Measurements from ENCODE around the gene CHCHD5.

Gene CHCHD5

GRCh38 chr2:112623913-112624777 lies 39.7 kb downstream of the CHCHD5 start:
- no peak for DNase-seq (ENCODE audit: low read depth, low spot score)

DNA sequence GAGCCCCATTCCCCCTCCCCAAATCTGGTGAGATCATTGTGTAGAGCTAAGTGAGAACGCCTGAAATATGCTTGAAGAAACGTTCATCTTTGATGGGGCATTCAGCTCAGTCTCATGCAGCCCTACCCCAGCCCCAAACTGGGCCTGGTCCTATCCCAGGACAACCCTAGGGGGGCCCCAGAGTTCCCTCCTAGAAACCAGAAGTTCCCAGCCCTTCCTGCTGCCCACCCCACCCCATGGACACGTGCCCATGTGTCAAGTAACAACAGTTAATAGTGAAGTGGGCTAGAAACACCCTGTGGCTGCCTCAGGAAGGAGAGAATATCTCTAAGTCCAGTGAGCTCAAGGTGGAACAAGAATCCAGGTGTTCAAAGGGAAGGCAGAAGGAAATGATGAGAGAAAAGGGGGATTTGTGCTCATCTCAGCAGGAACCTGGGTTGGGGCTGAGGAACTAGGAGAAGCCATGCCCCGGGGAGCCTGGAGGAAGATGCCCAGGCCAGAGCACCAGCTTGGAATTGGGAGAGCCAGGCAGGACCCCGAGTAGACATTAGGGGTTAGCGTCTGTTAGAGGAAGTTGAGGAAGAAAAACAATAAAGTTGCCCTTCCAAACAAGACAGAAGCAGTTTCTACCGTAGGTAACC lies 41.2 kb downstream of the CHCHD5 start:
- DNase-seq (ENCODE audit: low read depth, low spot score), result no peak

DNA sequence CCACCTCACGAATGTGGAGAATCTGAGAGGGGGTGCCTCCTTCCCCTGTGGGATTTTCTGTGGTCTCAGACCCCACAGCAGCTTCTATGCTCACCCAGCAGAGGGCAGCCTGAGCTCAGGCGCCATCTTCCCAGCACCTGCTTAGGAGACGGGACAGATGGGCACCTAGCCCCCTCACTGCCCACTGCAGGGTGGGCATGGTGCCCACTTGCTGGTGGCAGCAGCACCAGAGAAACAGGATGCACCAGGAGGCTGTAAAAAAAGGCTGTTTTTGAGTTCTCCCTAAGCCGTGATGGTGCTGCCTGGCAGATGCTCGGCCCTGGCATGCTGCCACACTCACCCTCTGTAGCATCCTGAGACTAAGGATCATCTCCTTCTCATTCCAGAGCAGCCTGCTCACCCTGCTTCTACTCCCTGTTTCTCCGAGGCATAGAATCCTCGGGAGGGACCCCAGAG lies 42.2 kb downstream of the CHCHD5 start:
- DNase-seq (ENCODE audit: low read depth, low spot score), result no peak

- DNase-seq (ENCODE audit: low read depth, low spot score), result no peak
Measured at GRCh38 chr2:112627060-112628040, 42.9 kb downstream of the CHCHD5 start.

DNA sequence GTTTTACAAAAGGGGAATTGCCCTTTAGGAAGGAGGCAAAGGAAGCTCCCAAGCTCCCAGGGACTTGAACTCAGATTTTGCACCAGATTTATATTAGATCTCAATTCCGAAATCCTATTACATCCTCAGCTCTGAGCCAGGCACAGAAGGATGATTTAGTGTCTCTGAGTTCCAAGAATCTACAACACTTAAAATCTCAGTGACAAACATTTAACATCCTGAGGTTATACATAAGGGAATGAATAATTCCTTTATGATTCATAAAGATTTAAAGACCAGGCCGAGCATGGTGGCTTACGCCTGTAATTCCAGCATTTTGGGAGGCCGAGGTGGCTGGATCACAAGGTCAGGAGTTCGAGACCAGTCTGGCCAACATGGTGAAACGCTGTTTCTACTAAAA lies 44.8 kb downstream of the CHCHD5 start:
- no peak for DNase-seq (ENCODE audit: low read depth, low spot score)

DNA sequence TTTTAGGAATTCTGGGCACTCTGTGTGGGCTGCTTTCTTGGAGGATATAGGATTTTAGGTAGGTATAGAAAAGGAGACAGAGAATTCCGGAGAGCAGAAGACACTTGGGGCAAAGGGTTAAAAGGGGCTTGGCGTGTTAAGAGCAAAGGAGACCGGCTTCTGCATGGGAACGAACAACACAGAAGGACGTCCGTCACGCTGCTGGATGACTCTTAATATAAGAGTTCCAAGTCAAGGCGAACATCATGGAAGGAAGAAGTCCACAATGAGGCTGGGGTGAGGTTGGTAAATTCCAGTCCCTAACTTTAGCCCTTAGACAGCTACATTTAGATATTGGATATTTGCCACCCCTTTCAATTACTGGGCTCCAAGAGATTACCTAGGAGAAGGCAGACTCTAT lies 45.4 kb downstream of the CHCHD5 start:
- no peak for DNase-seq (ENCODE audit: low read depth, low spot score)

DNA sequence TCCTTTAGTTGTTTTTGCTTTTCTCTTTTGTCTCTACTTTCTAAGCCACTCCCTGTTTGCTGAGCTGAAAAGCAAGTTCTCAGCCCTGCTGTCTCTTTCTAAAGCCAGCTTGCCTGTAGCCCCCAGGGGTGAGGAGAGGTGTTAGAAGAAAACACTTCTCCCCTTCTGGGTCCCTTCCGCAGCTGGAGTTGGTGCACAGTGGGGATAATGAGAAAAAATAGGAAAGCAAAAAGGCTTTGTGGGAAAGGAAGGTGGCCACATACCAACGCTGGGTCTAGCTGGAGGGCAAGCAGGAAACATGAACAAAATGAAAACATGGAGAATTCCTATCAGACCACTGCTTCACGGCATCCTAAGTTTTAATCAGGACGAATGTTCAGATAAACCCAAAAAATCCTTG lies 45.9 kb downstream of the CHCHD5 start:
- no peak for DNase-seq (ENCODE audit: low read depth, low spot score)

DNA sequence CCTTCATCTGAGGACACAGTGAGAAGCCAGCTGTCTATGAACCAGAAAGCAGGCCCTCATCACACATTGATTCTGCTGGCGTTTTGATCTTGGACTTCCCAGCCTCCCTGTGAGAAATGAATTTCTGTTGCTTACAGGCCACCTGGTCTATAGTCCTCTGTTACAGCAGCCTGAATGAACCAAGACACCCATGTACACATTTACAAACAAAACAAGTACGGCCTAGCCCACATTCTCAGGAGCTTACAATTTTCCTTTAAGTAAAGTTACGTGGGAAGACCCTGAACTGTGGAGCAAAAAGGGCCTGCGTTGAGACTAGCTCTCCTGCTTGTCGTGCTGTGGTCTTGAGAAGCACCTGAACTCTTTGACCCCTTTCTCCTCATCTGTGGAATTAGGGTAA lies 49.3 kb downstream of the CHCHD5 start:
- DNase-seq (ENCODE audit: low read depth, low spot score), result no peak

GRCh38 chr2:112634153-112634873 lies 49.9 kb downstream of the CHCHD5 start:
- no peak for DNase-seq (ENCODE audit: low read depth, low spot score)

GRCh38 chr2:112634874-112635157 lies 50.4 kb downstream of the CHCHD5 start:
- DNase-seq (ENCODE audit: low read depth, low spot score), result no peak

DNA sequence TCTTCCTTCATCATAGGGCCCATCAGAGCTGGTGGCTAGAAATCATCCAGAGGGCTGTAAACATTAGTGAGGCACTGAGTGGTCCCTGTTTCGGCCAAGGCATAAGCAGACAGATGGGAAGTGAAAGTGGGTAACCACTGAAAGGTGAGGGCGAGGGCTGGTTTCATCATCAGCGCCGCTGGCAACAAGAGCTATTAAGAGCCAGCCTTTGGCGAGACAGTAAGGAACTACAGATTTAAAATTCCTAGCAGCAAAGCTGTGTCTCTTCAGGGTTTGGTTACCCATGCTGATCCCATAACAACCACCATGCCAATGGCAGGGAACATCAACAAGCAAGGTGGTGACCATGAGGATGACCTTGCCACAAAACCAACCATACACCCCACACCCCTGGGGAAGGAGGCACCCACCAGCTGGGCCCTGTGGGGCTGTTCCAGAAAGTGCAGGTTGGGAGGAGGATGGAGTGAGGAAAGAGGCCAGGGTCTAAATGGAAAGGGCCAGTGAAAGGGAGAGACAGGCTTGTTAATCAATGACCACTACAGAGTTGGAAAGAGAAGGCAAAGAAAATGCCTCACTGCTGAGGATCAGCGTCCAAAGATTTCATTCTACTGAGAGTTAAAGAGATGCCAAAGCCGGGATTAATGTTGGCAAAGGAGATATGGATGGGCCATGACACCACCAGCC lies 52.3 kb downstream of the CHCHD5 start:
- no peak for DNase-seq (ENCODE audit: low read depth, low spot score)

- DNase-seq (ENCODE audit: low read depth, low spot score), result no peak
Measured at GRCh38 chr2:112637289-112637660, 52.9 kb downstream of the CHCHD5 start.

Data from smooth muscle cell of the brain vasculature (primary cell).